Mesodermal cell (in vitro differentiated cells): ENCODE results near the gene EFCAB8. TPM values are rescaled to one million over a fixed set of nuclear protein-coding genes. Genes with fewer than 3 reads are reported as not detected.

Experiments
- H3K27ac ChIP-seq: 2 replicates; pipeline ENCODE4 v1.7.0; 2013; ENCODE audit warnings: mild to moderate bottlenecking, low read depth, low read length, moderate library complexity; ENCODE audit not compliant: severe bottlenecking
- H3K36me3 ChIP-seq: 2 replicates; pipeline ENCODE4 v1.7.1; 2013; ENCODE audit warnings: mild to moderate bottlenecking, low read length, moderate library complexity; ENCODE audit not compliant: control insufficient read depth, insufficient read depth
- H3K4me1 ChIP-seq: one replicate; pipeline ENCODE4 v1.7.1; 2013; ENCODE audit warnings: mild to moderate bottlenecking, low read length; ENCODE audit not compliant: insufficient read depth, control insufficient read depth, poor library complexity, severe bottlenecking
- H3K4me3 ChIP-seq: 2 replicates; pipeline ENCODE4 v1.7.0; 2013; ENCODE audit warnings: low read length, control low read depth, mild to moderate bottlenecking; ENCODE audit not compliant: insufficient read depth, poor library complexity, severe bottlenecking; ENCODE audit errors: extremely low read depth
- H3K9me3 ChIP-seq: 2 replicates; pipeline ENCODE4 v1.7.1; 2013; ENCODE audit warnings: mild to moderate bottlenecking, low read length, moderate library complexity; ENCODE audit not compliant: control insufficient read depth
- WGBS, 2 experiments: methylation state at CpG; one replicate each; pipeline ENCODE4 v1.1.5; 2013; ENCODE audit warnings: missing lambda C conversion rate in 2 of 2; ENCODE audit not compliant: insufficient coverage in 2 of 2; 5-methylcytosine and 5-hydroxymethylcytosine counted together
- polyA plus RNA-seq, 2 experiments: library from polyadenylated mRNA; stranded (reverse); fragments of 50-300 nt; gene quantifications; one replicate each; pipeline ENCODE4 v1.2.3, GENCODE V29; 2013

EFCAB8 gene, protein sequence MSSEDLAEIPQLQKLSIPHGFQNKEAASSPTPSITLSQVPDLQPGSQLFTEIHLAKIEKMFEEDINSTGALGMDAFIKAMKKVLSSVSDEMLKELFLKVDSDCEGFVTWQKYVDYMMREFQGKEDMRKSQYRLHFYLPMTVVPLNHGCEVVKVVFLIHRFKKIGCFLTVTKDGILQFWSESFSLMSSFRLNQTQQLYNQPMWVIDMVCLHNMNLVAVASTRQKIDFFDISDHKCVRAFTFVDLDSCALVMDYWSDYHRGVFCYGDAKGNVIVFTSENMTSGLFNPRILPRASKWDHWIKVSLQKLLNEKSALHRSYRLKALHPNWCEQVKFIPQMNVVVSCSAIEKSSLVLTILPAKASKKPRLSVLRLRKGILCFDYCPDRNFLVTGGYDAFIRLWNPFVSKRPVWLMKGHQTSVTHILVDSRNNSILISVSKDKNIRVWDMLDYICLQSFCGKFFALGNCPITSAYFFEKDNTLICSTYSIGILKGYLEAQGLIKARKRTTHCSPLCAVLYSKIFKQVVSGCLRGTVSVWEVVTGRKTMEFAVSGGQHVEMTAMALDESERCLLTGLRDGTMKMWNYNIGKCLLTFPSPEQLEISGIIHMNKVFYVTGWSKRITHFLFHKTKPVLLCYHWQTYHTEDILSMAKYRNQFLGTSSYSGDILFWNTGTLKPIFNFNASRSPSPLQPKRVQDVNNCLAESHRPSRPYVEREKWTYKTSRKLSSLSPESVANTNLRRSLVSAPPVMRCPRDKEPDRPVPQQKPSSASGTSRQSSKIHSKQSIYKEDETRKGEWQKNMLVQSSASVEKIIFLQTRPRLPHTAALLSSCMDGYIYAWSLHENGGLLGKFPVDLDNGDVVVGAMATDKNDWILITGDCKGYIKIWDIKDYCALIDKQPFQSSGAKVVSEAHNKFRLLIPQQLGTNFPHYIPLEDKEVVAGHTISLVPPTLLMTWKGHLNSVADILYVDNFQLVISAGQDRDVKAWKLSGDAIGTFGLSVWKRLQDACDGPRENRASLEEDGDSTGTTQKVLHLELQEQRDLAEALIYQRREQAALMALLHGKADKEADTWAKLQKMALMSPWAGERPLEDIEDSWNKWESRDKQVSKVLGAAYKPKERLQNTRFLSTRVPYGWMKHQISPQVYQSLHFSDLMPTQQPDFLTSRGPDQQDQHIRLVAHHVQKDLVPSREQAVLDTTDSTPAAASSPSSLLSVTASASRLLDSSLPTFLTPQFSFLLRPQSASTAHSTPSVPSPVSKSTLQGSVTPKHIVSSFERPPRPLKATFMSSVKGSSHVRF
- polyA plus RNA-seq (2013, experiment 1 of 2), result not detected
- polyA plus RNA-seq (2013, experiment 2 of 2), result not detected

DNA sequence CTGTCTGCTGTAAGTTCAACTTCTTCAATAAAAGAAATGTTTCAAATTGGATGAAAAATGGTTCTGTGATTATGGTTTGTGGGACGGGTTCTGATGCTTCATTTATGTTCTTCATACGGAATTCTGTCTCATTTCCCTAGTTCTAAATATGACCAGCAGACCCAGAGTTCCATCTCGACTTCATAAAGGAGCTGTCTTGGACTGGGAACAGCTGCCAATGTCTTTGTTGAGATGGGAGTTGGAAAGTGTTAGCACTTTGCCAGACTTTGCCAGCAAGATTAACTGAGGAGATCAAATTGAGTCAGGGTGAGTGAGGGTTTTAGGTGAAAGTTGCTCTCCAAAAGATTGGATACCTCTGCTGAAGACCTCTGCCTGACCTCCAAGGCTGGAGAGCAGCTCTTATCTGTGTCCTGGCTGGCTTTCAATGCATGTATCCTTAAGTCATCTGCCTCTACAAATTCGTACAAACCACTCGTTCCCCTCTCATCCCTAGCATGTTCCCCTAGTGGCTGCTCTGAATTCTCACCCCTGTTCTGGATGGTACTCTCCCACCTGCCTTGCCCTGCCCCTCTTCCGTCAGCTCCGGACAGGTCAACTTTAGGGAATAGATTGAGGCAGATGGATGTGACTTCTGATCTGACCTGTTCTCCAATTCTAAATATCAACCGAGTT lies at the start of gene EFCAB8:
Gene EFCAB8 (plus strand): TSS at position 223 of the 672 bp plus-strand sequence. CDS start 4,870 bp downstream, outside the sequence.
- Histone ChIP-seq H3K36me3 (peaks cover 44% of the 10 kb centered on the region), H3K9me3 (no peaks in the 10 kb centered on the region), H3K4me3 (no peak within 1 kb of the TSS), H3K27ac (no peak within 1 kb of the TSS), H3K4me1 (no peaks in the 10 kb centered on the region)
- 83 to 84% methylated on average over 4 to 8 of the region's 8 CpGs for WGBS, 2 experiments

DNA sequence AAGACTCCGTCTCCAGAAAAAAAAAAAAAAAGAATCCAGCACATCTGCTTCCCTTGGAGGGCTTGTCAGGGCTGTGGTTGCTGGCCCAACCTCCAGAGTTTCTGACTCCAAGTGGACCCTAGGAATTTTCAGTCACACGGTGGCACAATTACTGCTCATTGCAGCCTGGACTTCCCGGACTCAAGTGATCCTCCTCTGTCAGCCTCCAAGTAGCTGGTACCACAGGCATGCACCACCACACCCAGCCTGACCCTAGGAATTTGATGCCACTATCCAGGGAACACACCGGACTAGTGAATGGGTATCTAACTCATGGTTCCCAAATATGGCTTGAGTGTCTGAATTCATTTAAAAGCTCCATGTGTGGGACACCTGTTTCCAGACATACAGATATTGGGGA lies 48.8 kb upstream of the EFCAB8 start:
- H3K36me3 ChIP-seq, result peaks cover 51% of the 10 kb centered on the region
- no peak overlapping the region for H3K27ac ChIP-seq
- no peaks in the 10 kb centered on the region for H3K9me3 ChIP-seq
- no peak overlapping the region for H3K4me3 ChIP-seq
- H3K4me1 ChIP-seq, result peaks cover 6% of the 10 kb centered on the region
- WGBS, 2 experiments, result 94 to 97% methylated on average over 4 of the region's 4 CpGs

- no peaks in the 10 kb centered on the region for H3K9me3 ChIP-seq
- H3K36me3 ChIP-seq, result peaks cover 40% of the 10 kb centered on the region
- 81 to 89% methylated on average over 4 to 5 of the region's 5 CpGs for WGBS, 2 experiments
- H3K27ac ChIP-seq, result no peak overlapping the region
- peaks cover 4% of the 10 kb centered on the region for H3K4me1 ChIP-seq
- no peak overlapping the region for H3K4me3 ChIP-seq
Observed at GRCh38 chr20:32810941-32811340, 47.8 kb upstream of the EFCAB8 start.

DNA sequence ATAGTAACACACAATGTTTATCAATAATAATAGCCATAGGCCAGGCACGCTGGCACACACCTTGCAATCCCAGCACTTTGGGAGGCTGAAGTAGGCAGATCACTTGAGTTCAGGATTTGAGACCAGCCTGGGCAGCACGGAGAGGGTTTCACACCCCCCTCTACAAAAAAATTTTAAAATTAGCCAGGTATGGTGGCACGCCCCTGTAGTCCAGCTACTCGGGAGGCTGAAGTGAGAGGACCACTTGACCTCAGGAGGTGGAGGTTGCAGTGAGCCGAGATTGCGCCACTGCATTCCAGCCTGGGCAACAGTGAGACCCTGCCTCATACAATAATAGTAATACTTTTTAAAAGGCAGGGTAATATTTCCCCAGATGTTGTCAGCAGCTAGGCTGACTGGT lies 46.8 kb upstream of the EFCAB8 start:
- Histone ChIP-seq H3K4me1 (no peaks in the 10 kb centered on the region), H3K9me3 (no peaks in the 10 kb centered on the region), H3K36me3 (peaks cover 34% of the 10 kb centered on the region), H3K27ac (no peak overlapping the region), H3K4me3 (no peak overlapping the region)
- WGBS, 2 experiments, result 88 to 89% methylated on average over 1 of the region's 6 CpGs

DNA sequence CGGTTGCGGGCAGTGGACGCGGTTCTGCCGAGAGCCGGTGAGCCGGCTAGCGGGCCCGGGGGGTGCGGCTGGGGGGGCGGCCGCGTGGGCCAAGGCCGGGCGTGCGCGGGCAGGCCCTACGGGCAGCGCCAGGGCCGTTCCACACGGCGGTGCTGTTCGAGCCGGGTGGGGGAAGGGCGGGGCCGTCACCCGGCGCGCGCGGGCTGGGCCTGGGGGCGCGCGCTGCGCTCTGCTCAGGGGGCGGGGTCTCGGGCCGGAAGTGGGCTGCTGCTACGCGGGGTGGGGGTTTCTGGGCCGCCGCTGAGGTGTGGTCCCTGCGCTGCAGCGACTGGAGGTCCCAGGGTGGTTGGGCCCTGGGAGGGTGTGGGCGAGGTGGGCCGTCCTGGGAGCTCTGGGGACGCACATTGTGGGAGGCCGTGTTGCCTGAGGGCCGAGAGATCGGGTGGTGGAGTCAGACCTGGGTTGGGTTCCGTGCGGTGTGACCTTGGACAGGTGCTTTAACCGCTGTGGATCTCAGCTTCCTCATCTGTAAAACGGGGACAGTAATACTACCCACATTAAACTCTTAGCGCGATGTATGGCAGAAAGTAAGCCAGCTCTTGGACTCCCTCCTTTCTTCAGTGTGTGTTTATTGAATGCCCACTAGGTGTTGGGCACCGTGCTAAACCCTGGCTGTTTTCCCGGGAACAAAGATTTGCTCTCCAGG lies 38.6 kb upstream of the EFCAB8 start:
- 1% methylated on average over 21 to 25 of the region's 58 CpGs for WGBS, 2 experiments
- Histone ChIP-seq H3K4me3 (peak overlapping the region; percentile 74), H3K9me3 (no peaks in the 10 kb centered on the region), H3K4me1 (peaks cover 31% of the 10 kb centered on the region), H3K27ac (peak overlapping the region; percentile 96), H3K36me3 (peaks cover 19% of the 10 kb centered on the region)

GRCh38 chr20:32820698-32821377 lies 37.9 kb upstream of the EFCAB8 start:
- 70 to 79% methylated on average over 14 to 21 of the region's 25 CpGs for WGBS, 2 experiments
- peak overlapping the region; percentile 74 for H3K4me3 ChIP-seq
- peaks cover 31% of the 10 kb centered on the region for H3K4me1 ChIP-seq
- peak overlapping the region; percentile 96 for H3K27ac ChIP-seq
- peaks cover 25% of the 10 kb centered on the region for H3K36me3 ChIP-seq
- H3K9me3 ChIP-seq, result no peaks in the 10 kb centered on the region

- Histone ChIP-seq H3K4me1 (peaks cover 31% of the 10 kb centered on the region), H3K9me3 (no peaks in the 10 kb centered on the region), H3K27ac (peak overlapping the region; percentile 5), H3K36me3 (peaks cover 37% of the 10 kb centered on the region), H3K4me3 (peak overlapping the region; percentile 2)
- 96 to 100% methylated on average over 3 to 5 of the region's 5 CpGs for WGBS, 2 experiments
Observed at GRCh38 chr20:32822225-32822624, 36.5 kb upstream of the EFCAB8 start.

GRCh38 chr20:32823078-32823477 lies 35.6 kb upstream of the EFCAB8 start:
- peak overlapping the region; percentile 41 for H3K27ac ChIP-seq
- H3K4me3 ChIP-seq, result no peak overlapping the region
- 98 to 100% methylated on average over 1 to 3 of the region's 3 CpGs for WGBS, 2 experiments
- H3K4me1 ChIP-seq, result peaks cover 35% of the 10 kb centered on the region
- no peaks in the 10 kb centered on the region for H3K9me3 ChIP-seq
- peaks cover 46% of the 10 kb centered on the region for H3K36me3 ChIP-seq
